Transverse colon (tissue), 4 donors: ENCODE measurements around the gene DNAH2. TPM values are rescaled to one million over a fixed set of nuclear protein-coding genes. Genes with fewer than 3 reads are reported as not detected.

ENCODE experiments used
- DNase-seq: peaks from one replicate; pipeline ENCODE4 v3.0.0-alpha.2; 2019
- H3K27ac ChIP-seq, 4 donors: fragments of 200-600 bp; sonication (generic); 2 replicates each; pipeline ENCODE4 v1.5.1; 2016 to 2018; ENCODE audit warnings: inconsistent platforms in 4 of 4
- H3K27me3 ChIP-seq: fragments of 200-600 bp; sonication (generic); 2 replicates; pipeline ENCODE4 v1.5.1; 2017; ENCODE audit warnings: inconsistent platforms
- H3K36me3 ChIP-seq, 4 donors: fragments of 200-600 bp; sonication (generic); 2 replicates each; pipeline ENCODE4 v1.5.1; 2017 to 2019; ENCODE audit warnings: inconsistent platforms in 4 of 4
- H3K4me1 ChIP-seq, 4 donors: fragments of 200-600 bp; sonication (generic); 2 replicates each; pipeline ENCODE4 v1.5.1; 2017 to 2020; ENCODE audit warnings: inconsistent platforms in 4 of 4
- H3K4me3 ChIP-seq, 4 donors: fragments of 200-600 bp; sonication (generic); 1 replicate in 1 of 4; 2 replicates in 3 of 4; pipeline versions ENCODE4 v1.5.1 to v1.6.1; 2017 to 2019; ENCODE audit warnings: inconsistent platforms in 4 of 4
- H3K9me3 ChIP-seq, 2 donors: fragments of 200-600 bp; sonication (generic); 2 replicates each; pipeline ENCODE4 v1.5.1; 2017 to 2019; ENCODE audit warnings: inconsistent platforms in 2 of 2
- EP300 ChIP-seq: sonication (generic); formaldehyde crosslinking; IDR thresholded peaks from one replicate; pipeline ENCODE4 v1.6.1; 2017; ENCODE audit warnings: antibody characterized with exemption, low read depth
- POLR2A ChIP-seq: fragments of 450-650 bp; IDR thresholded peaks from one replicate; pipeline ENCODE4 v1.6.1; 2016; ENCODE audit warnings: antibody characterized with exemption, mild to moderate bottlenecking, moderate library complexity
- POLR2AphosphoS5 ChIP-seq, 3 donors: sonication (generic); formaldehyde crosslinking; IDR thresholded peaks; one replicate each; pipeline ENCODE4 v1.6.1; 2016; ENCODE audit warnings: antibody characterized with exemption in 3 of 3
- WGBS, 2 donors: methylation state at CpG; one replicate each; pipeline ENCODE4 v1.1.5; 2018; ENCODE audit warnings: low coverage in 1 of 2; 5-methylcytosine and 5-hydroxymethylcytosine counted together
- in situ Hi-C, 4 donors: fragments of 200-750 bp; cut with MboI; loops; one replicate each; pipeline versions ENCODE4 v1.15.0 to v1.15.1; 2017; ENCODE audit warnings: low sequenced_read_pairs in 3 of 4, low pct_ligation_motif_present in 1 of 4, low pct_unique_long_range_greater_than_20kb in 1 of 4
- intact Hi-C: fragments of 100-400 bp; cut with DNase I; formaldehyde crosslinking; loops from one replicate; pipeline ENCODE4 v1.15.1; 2023; ENCODE audit warnings: low total_unique reads
- total RNA-seq, 4 donors: library from RNA; depleted of rRNA; stranded (reverse); fragments of >200 nt; gene quantifications; one replicate each; pipeline ENCODE4 v1.1.0, GENCODE V29; 2016
- TF ChIP-seq, protein P1 (sequence below), 5 experiments: fragments of 200-600 bp in 3 of 5; fragments of 450-650 bp in 2 of 5; sonication (generic) in 3 of 5; IDR thresholded peaks; 1 replicate in 2 of 5; 2 replicates in 3 of 5; pipeline ENCODE4 v1.5.1; 2016 to 2017; ENCODE audit warnings: antibody characterized with exemption in 5 of 5, inconsistent platforms in 3 of 5, mild to moderate bottlenecking in 2 of 5, moderate library complexity in 1 of 5

The DNAH2 gene
- total RNA-seq, 4 donors from 2014 or later = under 0.01 to 0.55 (median 0.18) TPM

DNA sequence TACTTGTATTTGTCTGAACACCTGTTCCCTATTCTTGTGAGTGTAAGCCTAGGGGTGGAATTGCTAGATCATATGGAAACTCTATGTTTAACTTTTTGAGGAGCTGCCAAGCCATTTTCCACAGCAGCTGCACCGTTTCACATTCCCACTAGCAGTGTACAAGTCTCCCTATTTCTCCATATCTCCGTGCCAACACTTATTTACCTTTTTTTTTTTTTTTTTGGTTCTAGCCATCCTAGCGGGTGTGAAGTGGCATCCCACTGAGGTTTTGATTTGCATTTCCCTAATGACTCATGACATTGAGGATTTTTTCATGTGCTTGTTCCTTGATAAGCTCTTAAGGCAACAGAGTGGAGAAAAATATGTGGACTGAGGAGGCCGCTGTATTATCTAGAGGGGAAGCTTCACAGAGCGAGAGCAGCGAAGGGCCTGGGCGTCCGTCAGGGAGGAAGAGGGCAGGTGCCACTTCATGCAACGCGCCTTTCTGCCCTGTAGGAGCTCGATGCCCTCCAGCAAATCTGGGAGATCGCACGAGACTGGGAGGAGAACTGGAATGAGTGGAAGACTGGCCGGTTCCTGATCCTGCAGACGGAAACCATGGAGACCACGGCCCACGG lies 50.0 kb downstream of the DNAH2 start:
- no peak for DNase-seq
- no peak overlapping the region for H3K27ac ChIP-seq

DNA sequence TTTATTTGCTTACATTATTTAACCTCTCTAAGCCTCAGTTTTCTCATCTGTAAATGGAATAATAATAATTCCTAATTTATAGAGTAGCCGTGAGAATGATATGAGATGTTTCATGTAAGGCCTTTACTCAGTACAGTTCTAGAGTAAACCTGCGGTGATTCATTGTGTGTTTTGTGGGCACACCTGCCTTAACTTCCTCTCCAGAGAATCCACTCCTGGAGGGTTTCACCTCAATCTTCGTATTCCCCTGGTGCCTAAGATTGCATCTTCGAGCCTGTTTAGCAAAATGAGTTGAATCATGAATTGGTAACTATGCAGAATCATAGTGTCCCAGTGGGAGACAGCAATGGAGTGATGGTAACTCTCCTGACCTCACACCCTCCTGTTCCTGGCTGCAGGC lies 52.3 kb downstream of the DNAH2 start:
- WGBS, 2 donors = 71 to 97% methylated on average over 3 to 4 of the region's 4 CpGs
- TF ChIP-seq POLR2A (no peak), POLR2AphosphoS5 (IDR thresholded peaks at IDR 0.05) (no peak), EP300 (no peak)
- TF ChIP-seq, protein P1, sequence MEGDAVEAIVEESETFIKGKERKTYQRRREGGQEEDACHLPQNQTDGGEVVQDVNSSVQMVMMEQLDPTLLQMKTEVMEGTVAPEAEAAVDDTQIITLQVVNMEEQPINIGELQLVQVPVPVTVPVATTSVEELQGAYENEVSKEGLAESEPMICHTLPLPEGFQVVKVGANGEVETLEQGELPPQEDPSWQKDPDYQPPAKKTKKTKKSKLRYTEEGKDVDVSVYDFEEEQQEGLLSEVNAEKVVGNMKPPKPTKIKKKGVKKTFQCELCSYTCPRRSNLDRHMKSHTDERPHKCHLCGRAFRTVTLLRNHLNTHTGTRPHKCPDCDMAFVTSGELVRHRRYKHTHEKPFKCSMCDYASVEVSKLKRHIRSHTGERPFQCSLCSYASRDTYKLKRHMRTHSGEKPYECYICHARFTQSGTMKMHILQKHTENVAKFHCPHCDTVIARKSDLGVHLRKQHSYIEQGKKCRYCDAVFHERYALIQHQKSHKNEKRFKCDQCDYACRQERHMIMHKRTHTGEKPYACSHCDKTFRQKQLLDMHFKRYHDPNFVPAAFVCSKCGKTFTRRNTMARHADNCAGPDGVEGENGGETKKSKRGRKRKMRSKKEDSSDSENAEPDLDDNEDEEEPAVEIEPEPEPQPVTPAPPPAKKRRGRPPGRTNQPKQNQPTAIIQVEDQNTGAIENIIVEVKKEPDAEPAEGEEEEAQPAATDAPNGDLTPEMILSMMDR (IDR thresholded peaks at IDR 0.05) = no peak

More for the DNA sequence above, 50.0 kb downstream of the DNAH2 start:
- WGBS, 2 donors = 68 to 75% methylated on average over 13 to 17 of the region's 17 CpGs
- no peak for TF ChIP-seq EP300
- TF ChIP-seq, protein P1 (IDR thresholded peaks at IDR 0.05) = no peak
- no peak for TF ChIP-seq POLR2AphosphoS5 (IDR thresholded peaks at IDR 0.05)
- TF ChIP-seq POLR2A = no peak
- H3K36me3 ChIP-seq = no peaks in the 10 kb centered on the region
- peaks cover 9% of the 10 kb centered on the region for H3K27me3 ChIP-seq
- intact Hi-C loops = no loop called here
- no peak overlapping the region for H3K4me3 ChIP-seq
- no peaks in the 10 kb centered on the region for H3K4me1 ChIP-seq
- in situ Hi-C loops = no loop called here
- no peaks in the 10 kb centered on the region for H3K9me3 ChIP-seq

GRCh38 chr17:7774055-7774521 lies 56.5 kb downstream of the DNAH2 start:
- Histone ChIP-seq H3K4me3 (no peak overlapping the region), H3K27me3 (peaks cover 5% of the 10 kb centered on the region), H3K27ac (no peak overlapping the region), H3K9me3 (no peaks in the 10 kb centered on the region), H3K4me1 (no peaks in the 10 kb centered on the region), H3K36me3 (no peaks in the 10 kb centered on the region)
- in situ Hi-C loops (no loop called here), intact Hi-C loops (no loop called here)
- 60 to 71% methylated on average over 6 to 9 of the region's 9 CpGs for WGBS, 2 donors
- TF ChIP-seq POLR2A (no peak), EP300 (no peak), POLR2AphosphoS5 (IDR thresholded peaks at IDR 0.05) (no peak)
- TF ChIP-seq, protein P1 (IDR thresholded peaks at IDR 0.05) = no peak
- DNase-seq = no peak

More for the DNA sequence above, 52.3 kb downstream of the DNAH2 start:
- Histone ChIP-seq H3K4me3 (no peak overlapping the region), H3K4me1 (no peaks in the 10 kb centered on the region), H3K36me3 (no peaks in the 10 kb centered on the region), H3K9me3 (no peaks in the 10 kb centered on the region), H3K27me3 (peaks cover 9% of the 10 kb centered on the region), H3K27ac (no peak overlapping the region)
- in situ Hi-C loops (no loop called here), intact Hi-C loops (no loop called here)
- DNase-seq = no peak

GRCh38 chr17:7775051-7775450 lies 57.5 kb downstream of the DNAH2 start:
- TF ChIP-seq EP300 (no peak), POLR2AphosphoS5 (IDR thresholded peaks at IDR 0.05) (no peak), POLR2A (no peak)
- TF ChIP-seq, protein P1 (IDR thresholded peaks at IDR 0.05) = no peak
- Histone ChIP-seq H3K27me3 (peaks cover 3% of the 10 kb centered on the region), H3K36me3 (no peaks in the 10 kb centered on the region), H3K4me3 (no peak overlapping the region), H3K4me1 (no peaks in the 10 kb centered on the region), H3K9me3 (no peaks in the 10 kb centered on the region), H3K27ac (no peak overlapping the region)
- 67 to 81% methylated on average over 5 to 7 of the region's 7 CpGs for WGBS, 2 donors
- no peak for DNase-seq
- intact Hi-C loops = no loop called here
- in situ Hi-C loops = no loop called here
